Measurements from ENCODE around the gene NPAS3.

DNA sequence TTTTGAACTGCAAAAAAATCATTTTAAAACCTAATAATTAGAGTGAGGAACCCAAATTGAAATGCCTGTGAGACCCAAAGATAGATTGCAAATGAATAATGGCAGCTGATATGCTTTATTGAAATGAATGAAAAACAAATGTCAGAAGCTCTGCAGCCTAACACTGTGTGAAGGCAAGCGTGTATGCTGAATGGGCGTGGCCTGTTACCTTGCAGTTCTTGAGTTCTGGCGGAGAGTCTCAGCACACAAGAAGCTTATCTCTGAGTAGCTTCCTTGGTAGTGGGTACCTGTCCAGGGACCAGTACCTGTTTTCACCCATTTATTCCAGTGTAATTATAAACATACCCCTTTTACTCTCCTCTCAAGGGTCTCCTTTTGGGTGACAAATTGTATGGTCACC, 341.2 kb downstream of the NPAS3 start:
- TF ChIP-seq EZH2 (IDR thresholded peaks at IDR 0.05; ENCODE audit: low read depth), result no peak
- TF ChIP-seq CTCF (conservative IDR thresholded peaks at IDR 0.05), result no peak
